OCI-LY3 (cell line): ENCODE results near the gene GFRA4.

ENCODE experiments used
- EZH2phosphoT487 ChIP-seq: fragments of 200-600 bp; shearing (Covaris generic); IDR thresholded peaks from 2 replicates; pipeline ENCODE4 v1.6.1; 2018; ENCODE audit warnings: antibody characterized with exemption, mixed run types, low read depth
- TF ChIP-seq, protein P1 (sequence below): fragments of 200-600, 300-600 bp; sonication (generic); IDR thresholded peaks from 2 replicates; pipeline ENCODE4 v1.5.1; 2014; ENCODE audit warnings: antibody characterized with exemption, low read length, low read depth

DNA sequence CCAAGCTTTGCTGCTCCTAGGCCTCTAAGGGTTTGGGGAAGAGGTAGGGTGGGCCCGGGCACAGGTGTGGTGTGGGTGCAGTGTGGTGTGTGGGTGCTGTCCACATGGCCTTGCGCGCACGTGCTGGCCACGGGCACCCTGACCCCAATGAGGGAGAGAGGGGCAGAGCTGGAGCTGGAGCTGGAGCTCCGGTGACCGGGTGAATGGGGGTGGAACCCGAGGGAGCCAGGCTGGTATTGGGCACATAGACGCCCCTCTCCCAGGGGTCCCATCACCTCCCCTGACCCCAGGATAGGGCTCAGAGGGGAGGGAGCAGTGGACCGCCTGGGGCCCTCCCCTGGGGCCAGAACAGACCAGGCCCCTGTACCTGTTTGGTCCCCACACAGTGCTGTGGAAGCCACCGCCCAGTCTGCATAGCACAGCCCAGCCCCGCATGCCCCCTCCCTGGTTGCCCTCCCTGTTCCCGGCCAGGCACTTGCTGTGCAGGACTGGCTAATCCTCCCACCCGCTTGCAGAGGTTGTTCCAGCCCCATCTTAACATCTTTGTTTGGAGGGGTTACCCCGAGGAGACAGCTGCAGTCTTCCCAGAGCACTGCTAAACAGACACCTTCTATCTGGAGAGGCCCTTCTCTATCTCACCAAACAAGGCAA lies 17.6 kb upstream of the GFRA4 start:
- TF ChIP-seq, protein P1, sequence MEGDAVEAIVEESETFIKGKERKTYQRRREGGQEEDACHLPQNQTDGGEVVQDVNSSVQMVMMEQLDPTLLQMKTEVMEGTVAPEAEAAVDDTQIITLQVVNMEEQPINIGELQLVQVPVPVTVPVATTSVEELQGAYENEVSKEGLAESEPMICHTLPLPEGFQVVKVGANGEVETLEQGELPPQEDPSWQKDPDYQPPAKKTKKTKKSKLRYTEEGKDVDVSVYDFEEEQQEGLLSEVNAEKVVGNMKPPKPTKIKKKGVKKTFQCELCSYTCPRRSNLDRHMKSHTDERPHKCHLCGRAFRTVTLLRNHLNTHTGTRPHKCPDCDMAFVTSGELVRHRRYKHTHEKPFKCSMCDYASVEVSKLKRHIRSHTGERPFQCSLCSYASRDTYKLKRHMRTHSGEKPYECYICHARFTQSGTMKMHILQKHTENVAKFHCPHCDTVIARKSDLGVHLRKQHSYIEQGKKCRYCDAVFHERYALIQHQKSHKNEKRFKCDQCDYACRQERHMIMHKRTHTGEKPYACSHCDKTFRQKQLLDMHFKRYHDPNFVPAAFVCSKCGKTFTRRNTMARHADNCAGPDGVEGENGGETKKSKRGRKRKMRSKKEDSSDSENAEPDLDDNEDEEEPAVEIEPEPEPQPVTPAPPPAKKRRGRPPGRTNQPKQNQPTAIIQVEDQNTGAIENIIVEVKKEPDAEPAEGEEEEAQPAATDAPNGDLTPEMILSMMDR = no peak
- TF ChIP-seq EZH2phosphoT487 = no peak
